Measurements from ENCODE around the gene TRIM2.

DNA sequence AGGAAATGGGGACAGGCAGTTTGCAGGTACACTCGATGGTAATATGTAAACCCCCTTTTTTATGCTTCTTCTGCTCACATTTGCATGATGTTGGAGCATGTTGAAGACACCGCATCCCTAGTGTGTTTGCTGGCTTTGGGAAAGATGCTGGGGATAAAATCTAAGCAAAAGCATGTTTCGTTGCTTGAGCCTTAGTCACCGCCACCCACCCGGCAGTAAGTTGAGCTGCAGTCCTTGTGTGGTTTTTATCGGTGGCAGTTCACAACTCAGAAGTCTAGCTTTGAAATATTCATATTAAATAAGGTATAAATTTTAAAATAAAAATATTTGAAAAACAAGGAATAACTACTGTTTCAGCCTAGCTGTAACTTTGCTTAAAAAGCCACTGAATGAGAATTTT is 118.5 kb downstream of the TRIM2 start:
- TF ChIP-seq, protein P1, sequence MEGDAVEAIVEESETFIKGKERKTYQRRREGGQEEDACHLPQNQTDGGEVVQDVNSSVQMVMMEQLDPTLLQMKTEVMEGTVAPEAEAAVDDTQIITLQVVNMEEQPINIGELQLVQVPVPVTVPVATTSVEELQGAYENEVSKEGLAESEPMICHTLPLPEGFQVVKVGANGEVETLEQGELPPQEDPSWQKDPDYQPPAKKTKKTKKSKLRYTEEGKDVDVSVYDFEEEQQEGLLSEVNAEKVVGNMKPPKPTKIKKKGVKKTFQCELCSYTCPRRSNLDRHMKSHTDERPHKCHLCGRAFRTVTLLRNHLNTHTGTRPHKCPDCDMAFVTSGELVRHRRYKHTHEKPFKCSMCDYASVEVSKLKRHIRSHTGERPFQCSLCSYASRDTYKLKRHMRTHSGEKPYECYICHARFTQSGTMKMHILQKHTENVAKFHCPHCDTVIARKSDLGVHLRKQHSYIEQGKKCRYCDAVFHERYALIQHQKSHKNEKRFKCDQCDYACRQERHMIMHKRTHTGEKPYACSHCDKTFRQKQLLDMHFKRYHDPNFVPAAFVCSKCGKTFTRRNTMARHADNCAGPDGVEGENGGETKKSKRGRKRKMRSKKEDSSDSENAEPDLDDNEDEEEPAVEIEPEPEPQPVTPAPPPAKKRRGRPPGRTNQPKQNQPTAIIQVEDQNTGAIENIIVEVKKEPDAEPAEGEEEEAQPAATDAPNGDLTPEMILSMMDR (IDR thresholded peaks at IDR 0.05), result no peak
- no peak for TF ChIP-seq POLR2A (IDR thresholded peaks at IDR 0.05)

Measured in heart left ventricle (tissue), 13 donors.